HG03432 (cell line): Measurements from ENCODE around the gene HNF4A.
"Not testable (repeated sequence)": the region's sequence is repeated elsewhere in the genome, so short reads cannot be mapped to it uniquely, and the experiment has no call there.

Experiments
- ATAC-seq: cut with Tn5 transposase; IDR thresholded peaks from one replicate; pipeline ENCODE4 v1.9.1; 2021; ENCODE audit warnings: mild to moderate bottlenecking, moderate library complexity; ENCODE audit not compliant: unreplicated experiment

The HNF4A gene

GRCh38 chr20:44345147-44345546, 10.4 kb upstream of the HNF4A start:
- no peak for ATAC-seq

DNA sequence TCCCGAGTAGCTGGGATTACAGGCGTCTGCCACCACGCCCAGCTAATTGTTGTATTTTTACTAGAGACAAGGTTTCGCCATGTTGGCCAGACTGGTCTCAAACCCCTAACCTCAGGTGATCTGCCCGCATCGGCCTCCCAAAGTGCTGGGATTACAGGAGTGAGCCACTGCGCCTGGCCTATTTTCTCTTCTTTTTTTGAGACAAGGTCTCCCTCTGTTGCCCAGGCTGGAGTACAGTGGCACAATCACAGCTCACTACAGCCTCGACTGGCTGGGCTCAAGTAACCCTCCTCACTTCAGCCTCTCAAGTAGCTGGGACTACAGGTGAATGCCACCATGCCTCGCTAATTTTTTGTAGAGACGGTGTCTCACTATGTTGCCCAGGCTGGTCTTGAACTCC, 9.6 kb upstream of the HNF4A start:
- not testable (repeated sequence) for ATAC-seq

DNA sequence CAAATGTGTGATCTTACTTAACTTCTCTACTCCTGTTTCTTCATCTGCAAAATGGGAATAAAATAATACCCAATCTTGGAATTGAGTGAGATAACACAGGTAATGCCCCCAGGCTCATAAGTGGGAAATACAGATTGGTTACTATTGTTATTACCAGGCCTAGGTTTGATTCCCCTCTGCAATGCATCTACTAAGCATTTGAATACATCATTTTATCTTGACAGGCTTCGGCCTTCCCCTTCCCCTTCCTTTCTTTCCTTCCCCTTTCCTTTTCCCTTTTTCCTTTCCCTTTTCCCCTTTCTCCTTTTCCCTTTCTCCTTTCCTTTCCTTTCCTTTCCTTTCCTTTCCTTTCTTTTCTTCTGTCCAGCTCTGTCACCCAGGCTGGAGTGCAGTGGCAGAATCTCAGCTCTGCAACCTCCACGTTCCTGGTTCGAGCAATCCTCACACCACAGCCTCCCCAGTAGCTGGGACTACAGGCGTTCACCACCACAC, 7.3 kb upstream of the HNF4A start:
- ATAC-seq: no peak

DNA sequence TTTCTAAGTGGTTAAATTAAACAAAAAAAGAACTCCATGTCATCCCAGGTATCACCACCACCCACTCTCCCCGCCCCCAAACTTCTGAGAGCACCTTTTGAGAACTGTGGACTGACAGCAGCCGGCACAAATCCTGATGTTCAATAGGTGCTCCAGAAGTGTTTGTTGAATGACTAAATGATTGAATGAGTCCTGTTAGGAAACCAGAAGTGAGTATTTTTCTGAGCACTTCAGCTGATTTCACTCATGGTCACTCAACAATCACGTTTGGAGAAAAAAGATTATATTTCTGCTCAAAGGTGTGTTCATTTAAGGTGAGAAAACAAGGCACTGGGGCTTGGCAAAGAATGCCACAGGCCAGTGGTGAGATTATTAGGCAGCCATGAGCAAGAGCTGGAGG, 6.2 kb upstream of the HNF4A start:
- no peak for ATAC-seq

DNA sequence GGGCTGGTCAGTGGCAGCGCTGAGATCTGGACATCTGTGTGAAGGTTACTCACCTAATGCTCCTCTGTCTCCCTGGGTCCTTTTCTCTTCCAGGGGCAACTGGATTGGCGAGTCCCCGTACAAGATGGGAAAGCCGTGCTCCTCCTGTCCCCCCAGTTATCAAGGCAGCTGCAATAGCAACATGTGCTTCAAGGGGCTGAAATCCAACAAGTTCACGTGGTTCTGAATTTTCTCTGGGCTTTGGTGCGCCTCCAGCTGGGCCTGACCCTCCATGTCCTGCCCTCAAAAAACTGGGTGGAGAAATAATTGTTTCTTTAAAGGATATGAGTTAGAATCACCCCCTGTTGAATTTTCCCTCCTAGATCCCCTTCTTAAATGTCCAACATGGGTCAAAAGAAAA, 4.9 kb upstream of the HNF4A start:
- ATAC-seq: no peak

DNA sequence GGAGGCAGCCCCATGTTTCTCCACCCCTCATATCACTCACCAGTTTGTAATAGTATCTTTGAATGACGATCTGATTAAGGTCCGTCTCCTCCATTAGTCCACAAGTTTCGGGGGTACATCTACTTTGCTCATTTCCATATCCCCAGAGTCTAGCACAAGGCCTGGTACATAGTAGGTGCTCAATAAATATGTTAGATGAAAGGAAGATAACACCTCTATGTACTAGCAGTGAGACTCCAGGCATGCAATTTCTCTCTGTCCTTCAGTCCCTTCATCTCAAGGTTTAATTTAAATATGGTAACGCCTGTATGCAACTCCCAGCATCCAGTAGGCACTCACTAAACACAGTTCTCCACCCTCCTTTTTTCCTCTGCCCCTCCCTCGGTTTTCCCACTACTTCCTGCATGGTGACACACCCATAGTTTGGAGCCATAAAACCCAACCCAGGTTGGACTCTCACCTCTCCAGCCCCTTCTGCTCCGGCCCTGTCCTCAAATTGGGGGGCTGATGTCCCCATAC, 461 bp upstream of the HNF4A start:
- ATAC-seq: no peak

DNA sequence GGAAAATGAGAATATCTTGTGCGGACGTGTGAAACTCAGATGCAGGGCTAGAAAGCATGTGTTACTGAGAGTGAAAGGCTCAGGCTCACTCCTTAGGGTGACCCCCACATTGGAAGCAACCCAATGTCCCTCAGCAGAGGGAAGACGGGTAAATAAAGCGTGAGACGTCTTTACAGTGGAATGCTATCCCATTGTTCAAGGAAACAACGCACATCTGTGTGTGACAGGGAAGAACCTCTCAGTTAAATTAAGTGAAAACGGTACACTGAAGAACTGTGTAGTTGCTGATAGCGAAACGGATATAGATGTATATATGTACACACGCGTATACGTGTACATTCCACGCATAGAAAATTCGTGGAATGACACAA, 839 bp downstream of the HNF4A start:
- no peak for ATAC-seq

GRCh38 chr20:44357020-44357419, 1.5 kb downstream of the HNF4A start:
- ATAC-seq: no peak

GRCh38 chr20:44357555-44358125, 2.1 kb downstream of the HNF4A start:
- no peak for ATAC-seq

DNA sequence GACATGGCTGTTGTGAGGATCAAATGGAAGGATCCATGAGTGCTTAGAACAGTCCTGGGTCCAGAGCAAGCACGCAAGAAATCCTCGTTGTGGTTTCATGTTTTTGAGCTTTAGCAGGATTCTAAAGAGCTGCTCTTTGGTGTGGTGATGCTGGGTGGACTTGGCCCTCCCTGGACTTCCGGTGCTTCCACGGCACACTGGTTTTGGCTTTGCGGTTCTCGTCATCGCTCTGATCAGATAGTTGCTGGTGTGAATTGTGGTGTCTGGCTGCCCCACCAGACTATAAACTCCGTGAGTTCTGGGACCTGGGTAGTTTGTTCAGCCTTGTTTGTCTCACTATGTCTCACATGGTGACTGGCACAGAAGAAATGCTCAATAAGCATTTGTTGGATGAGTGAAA, 3.3 kb downstream of the HNF4A start:
- ATAC-seq: no peak

GRCh38 chr20:44360221-44360620, 4.7 kb downstream of the HNF4A start:
- no peak for ATAC-seq

GRCh38 chr20:44361021-44361420, 5.5 kb downstream of the HNF4A start:
- no peak for ATAC-seq

- no peak for ATAC-seq
Observed at GRCh38 chr20:44362466-44362940, 7.0 kb downstream of the HNF4A start.

GRCh38 chr20:44364068-44364467, 8.6 kb downstream of the HNF4A start:
- no peak for ATAC-seq

DNA sequence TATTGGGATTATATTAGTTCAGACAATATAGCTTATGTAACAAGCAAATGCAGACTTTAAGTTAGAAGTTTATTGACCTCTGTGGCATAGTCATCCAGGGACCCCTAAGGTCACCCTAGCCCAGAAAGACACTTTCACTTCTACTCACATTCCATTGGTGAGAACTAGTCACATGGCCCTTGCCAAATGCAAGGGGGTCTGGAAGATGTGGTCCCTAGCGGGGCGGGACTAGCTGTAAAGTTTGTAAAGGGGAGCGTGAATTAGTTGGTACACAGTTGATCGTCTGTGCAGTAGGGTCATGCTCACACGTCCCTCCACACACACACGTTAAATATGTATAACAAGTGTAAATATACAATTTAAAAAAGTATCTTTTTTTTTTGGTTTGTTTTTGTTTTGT, 9.3 kb downstream of the HNF4A start:
- no peak for ATAC-seq

GRCh38 chr20:44367746-44368145, 12.2 kb downstream of the HNF4A start:
- no peak for ATAC-seq

DNA sequence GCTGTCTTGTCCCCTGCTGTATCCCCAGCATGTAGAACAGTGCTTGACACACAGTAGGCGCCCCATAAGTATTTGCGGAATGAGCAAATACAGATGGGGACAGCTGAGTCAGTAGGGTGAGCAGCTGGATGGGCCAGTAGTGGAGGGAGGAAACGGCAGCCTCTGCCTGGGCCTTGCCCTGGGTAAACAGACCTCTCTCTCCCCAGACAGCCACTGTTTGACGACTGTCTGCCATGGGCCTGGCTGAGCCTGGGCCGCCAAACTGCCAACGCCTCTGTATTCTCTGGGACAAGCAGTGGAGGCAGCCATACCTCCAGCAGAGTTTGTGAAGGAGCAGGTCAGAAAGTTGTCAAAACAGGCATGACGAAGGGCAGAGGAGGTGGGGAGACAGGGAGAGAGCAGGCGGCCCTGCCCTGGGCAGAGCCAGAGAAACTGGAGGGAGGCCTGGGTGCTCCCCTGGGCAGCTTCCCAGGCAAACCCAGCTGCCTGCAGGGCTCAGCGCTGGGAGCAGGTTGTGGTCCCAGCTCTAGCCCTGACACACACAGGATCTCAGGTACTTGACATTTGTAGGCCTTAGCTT, 15.2 kb downstream of the HNF4A start:
- ATAC-seq: no peak

GRCh38 chr20:44382641-44383040, 27.1 kb downstream of the HNF4A start:
- ATAC-seq: no peak

DNA sequence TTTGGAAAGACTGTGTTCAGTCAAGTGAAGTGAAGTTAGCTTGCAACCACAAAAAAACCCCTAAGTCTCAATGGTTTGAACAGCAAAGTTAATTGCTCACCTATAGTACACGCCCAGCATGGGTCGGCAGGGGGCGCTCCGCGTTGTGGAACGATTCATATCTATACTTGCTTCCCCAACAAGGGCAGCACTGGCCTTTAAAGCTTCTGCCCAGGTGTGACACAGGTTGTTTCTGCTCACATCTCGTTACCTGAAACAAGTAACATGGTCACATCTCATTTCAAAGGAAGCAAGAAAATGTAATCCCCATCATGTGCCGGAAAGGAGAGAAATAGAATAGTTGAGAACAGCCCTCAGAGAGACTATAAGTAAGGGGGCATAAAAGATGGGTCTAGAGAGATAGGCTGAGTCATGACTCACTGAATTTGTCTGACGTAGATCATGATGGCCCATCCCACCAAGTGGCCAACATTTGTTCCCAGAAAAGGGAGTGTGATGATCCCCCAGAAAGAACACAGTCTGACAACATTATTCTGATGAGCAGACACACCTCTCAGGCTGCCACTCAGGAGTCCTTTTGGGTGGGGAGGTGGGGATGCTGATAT, 29.0 kb downstream of the HNF4A start:
- no peak for ATAC-seq

- peak; percentile 57 for ATAC-seq
Observed at GRCh38 chr20:44388466-44389023, 33.0 kb downstream of the HNF4A start.

DNA sequence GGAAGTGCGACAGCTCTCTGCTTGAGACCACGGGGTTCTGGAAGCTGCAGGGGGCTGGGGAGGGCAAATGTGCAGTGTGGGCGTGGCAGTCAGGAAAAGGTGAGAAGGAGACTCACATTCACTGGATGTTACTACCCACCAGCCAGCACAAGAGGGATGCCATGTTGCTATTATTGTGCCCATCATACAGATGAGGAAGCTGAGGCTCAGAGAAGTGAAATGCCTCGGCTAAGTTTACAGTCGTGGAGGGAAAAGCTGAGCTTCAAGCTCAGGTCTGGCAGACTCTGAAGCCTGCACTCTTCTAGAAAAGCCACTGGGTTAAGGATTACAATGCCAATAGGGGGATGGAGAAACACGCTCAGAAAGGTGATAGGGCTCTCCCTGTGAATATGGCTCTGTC, 34.4 kb downstream of the HNF4A start:
- no peak for ATAC-seq

DNA sequence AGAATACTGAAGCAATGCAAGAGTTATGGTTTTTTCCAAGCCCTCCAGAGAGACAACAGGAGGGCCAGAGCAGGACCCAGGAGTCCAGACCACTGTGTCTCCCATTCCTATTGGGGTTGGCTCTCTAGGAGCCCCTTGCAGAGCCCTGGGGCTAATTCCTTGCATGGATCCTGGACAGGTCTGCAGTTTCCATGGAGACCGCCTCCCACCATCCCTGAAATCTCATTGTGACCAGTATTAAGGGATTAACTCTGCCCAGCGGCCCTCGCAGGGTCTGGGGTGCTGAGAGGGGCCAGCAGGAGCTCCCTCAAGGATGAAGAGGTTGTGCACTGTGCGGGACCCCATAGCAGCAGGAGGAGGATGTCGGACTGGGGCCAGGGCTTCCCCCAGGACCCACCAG, 34.8 kb downstream of the HNF4A start:
- ATAC-seq: no peak
